C4-2B (cell line): Measurements from ENCODE around the gene SH3RF3.

Experiments
- CTCF ChIP-seq: fragments of 450-650 bp; conservative IDR thresholded peaks from 2 replicates; pipeline ENCODE4 v1.5.1; 2017; ENCODE audit warnings: mild to moderate bottlenecking
- ZFX ChIP-seq: fragments of 450-650 bp; IDR thresholded peaks from 2 replicates; pipeline ENCODE4 v1.6.1; 2017

- no peak for TF ChIP-seq CTCF
- TF ChIP-seq ZFX: no peak
Observed at GRCh38 chr2:109110170-109110569, 18.8 kb upstream of the SH3RF3 start.
